ENCODE measurements around the gene CELF4. TPM values are rescaled to one million over a fixed set of nuclear protein-coding genes. Genes with fewer than 3 reads are reported as not detected.

Gene CELF4
- total RNA-seq, 1 experiment from 2014 or later, result not detected

GRCh38 chr18:37332219-37332618 is 233.4 kb downstream of the CELF4 start:
- Histone ChIP-seq H3K4me3 (ENCODE audit: low read depth in 2 of 2, low read length in 2 of 2) (no peak overlapping the region), H3K27ac (ENCODE audit: low read length) (no peak overlapping the region), H3K9me3 (ENCODE audit: control insufficient read depth, insufficient read depth, low read depth, low read length) (no peaks in the 10 kb centered on the region), H3K27me3 (ENCODE audit: control insufficient read depth, insufficient read depth, low read length) (no peaks in the 10 kb centered on the region), H3K4me1 (ENCODE audit: control insufficient read depth, insufficient read depth, low read length) (no peaks in the 10 kb centered on the region), H3K36me3 (ENCODE audit: control insufficient read depth, insufficient read depth, low read length) (no peaks in the 10 kb centered on the region)
- TF ChIP-seq SIN3A (IDR thresholded peaks at IDR 0.05; ENCODE audit: borderline replicate concordance, insufficient read depth, low read depth, low read length), result no peak
- TF ChIP-seq POLR2AphosphoS5 (IDR thresholded peaks at IDR 0.05; ENCODE audit: low read depth, low read length), result no peak
- TF ChIP-seq REST (IDR thresholded peaks at IDR 0.05; ENCODE audit: insufficient read depth in 1 of 2, low read depth in 2 of 2, low read length in 1 of 2), result no peak
- no peak for TF ChIP-seq TCF7L2 (IDR thresholded peaks at IDR 0.05; ENCODE audit: low read depth, low read length)
- no peak for TF ChIP-seq CTCF (IDR thresholded peaks at IDR 0.05)
- intact Hi-C loops (cut with micrococcal nuclease; ENCODE audit: unreplicated experiment) (loop anchor here (10.0 kb wide), 1 partner anchor 387 kb away; no protein-coding TSS in a partner anchor), in situ Hi-C loops (cut with HindIII; ENCODE audit: low pct_unique_long_range_greater_than_20kb, low sequenced_read_pairs) (no loop called here)
- CTCF ChIA-PET, result no interaction called here
- no TSS peak for BruUV-seq (replicated peaks)
- POLR2A ChIA-PET, result no interaction called here
- ATAC-seq (no peak), DNase-seq (ENCODE audit: low read depth, low spot score) (no peak)

GRCh38 chr18:37330173-37330572 is 235.4 kb downstream of the CELF4 start:
- CTCF ChIA-PET, result no interaction called here
- Histone ChIP-seq H3K36me3 (ENCODE audit: control insufficient read depth, insufficient read depth, low read length) (no peaks in the 10 kb centered on the region), H3K27me3 (ENCODE audit: control insufficient read depth, insufficient read depth, low read length) (no peaks in the 10 kb centered on the region), H3K4me1 (ENCODE audit: control insufficient read depth, insufficient read depth, low read length) (no peaks in the 10 kb centered on the region), H3K9me3 (ENCODE audit: control insufficient read depth, insufficient read depth, low read depth, low read length) (no peaks in the 10 kb centered on the region), H3K27ac (ENCODE audit: low read length) (no peak overlapping the region), H3K4me3 (ENCODE audit: low read depth in 2 of 2, low read length in 2 of 2) (no peak overlapping the region)
- TF ChIP-seq POLR2AphosphoS5 (IDR thresholded peaks at IDR 0.05; ENCODE audit: low read depth, low read length) (no peak), TCF7L2 (IDR thresholded peaks at IDR 0.05; ENCODE audit: low read depth, low read length) (no peak), SIN3A (IDR thresholded peaks at IDR 0.05; ENCODE audit: borderline replicate concordance, insufficient read depth, low read depth, low read length) (no peak), REST (IDR thresholded peaks at IDR 0.05; ENCODE audit: insufficient read depth in 1 of 2, low read depth in 2 of 2, low read length in 1 of 2) (no peak), CTCF (IDR thresholded peaks at IDR 0.05) (no peak)
- in situ Hi-C loops (cut with HindIII; ENCODE audit: low pct_unique_long_range_greater_than_20kb, low sequenced_read_pairs), result no loop called here
- intact Hi-C loops (cut with micrococcal nuclease; ENCODE audit: unreplicated experiment), result loop anchor here (10.0 kb wide), 1 partner anchor 385 kb away; no protein-coding TSS in a partner anchor
- DNase-seq (ENCODE audit: low read depth, low spot score) (no peak), ATAC-seq (no peak)
- POLR2A ChIA-PET, result no interaction called here
- no TSS peak for BruUV-seq (replicated peaks)
